ENCODE data around the gene SUMO2. TPM values are rescaled to one million over a fixed set of nuclear protein-coding genes. Genes with fewer than 3 reads are reported as not detected.

Gene SUMO2
- total and polyA plus RNA-seq, 9 of the 15 experiments (the other 6 are each of a cell fraction or from before 2014, with no cell fraction given): 157 to 733 (median 419) TPM

GRCh38 chr17:75183999-75184884 is 1.5 kb upstream of the SUMO2 start (continued):
- TF ChIP-seq E2F4 (CRISPR knock-in tag; IDR thresholded peaks at IDR 0.05; ENCODE audit: low read depth) (no peak), SRSF3 (IDR thresholded peaks at IDR 0.05; ENCODE audit: insufficient read depth, low read length) (no peak), ZZZ3 (IDR thresholded peaks at IDR 0.05) (no peak), ZBTB5 (IDR thresholded peaks at IDR 0.05) (0 out of 2 replicates have a peak, but pooled peaks have one; percentile 57), ZNF174 (CRISPR knock-in tag; IDR thresholded peaks at IDR 0.05) (no peak), CREBBP (IDR thresholded peaks at IDR 0.05; ENCODE audit: low read depth, low read length) (no peak), TRIM25 (IDR thresholded peaks at IDR 0.05; ENCODE audit: borderline replicate concordance) (no peak), ZNF232 (CRISPR knock-in tag; IDR thresholded peaks at IDR 0.05) (no peak), CTBP1 (IDR thresholded peaks at IDR 0.05; ENCODE audit: borderline replicate concordance) (no peak), NCOR1 (IDR thresholded peaks at IDR 0.05) (no peak), MED1 (CRISPR knock-in tag; IDR thresholded peaks at IDR 0.05; ENCODE audit: borderline replicate concordance) (no peak), PPARD (CRISPR knock-in tag; IDR thresholded peaks at IDR 0.05) (no peak), POLR2H (tag; IDR thresholded peaks at IDR 0.05; ENCODE audit: low read depth) (no peak), YY1 (IDR thresholded peaks at IDR 0.05; ENCODE audit: borderline replicate concordance in 1 of 3, control insufficient read depth in 1 of 3, extremely low read depth in 1 of 3, insufficient read depth in 3 of 3, insufficient read length in 1 of 3, insufficient replicate concordance in 2 of 3, low read depth in 1 of 3, low read length in 2 of 3) (peak in 1 of 3 experiments; percentile 12), TAF1 (IDR thresholded peaks at IDR 0.05; ENCODE audit: control insufficient read depth, extremely low read depth, insufficient read depth, low read length, severe bottlenecking) (no peak), SMARCA5 (IDR thresholded peaks at IDR 0.05) (peak; percentile 54; the same call in 1 of the 2 replicates), MLLT1 (IDR thresholded peaks at IDR 0.05) (0 out of 4 replicates have a peak, but pooled peaks of 1 of the 2 experiments have one; percentile 38)
- TF ChIP-seq, protein P1, sequence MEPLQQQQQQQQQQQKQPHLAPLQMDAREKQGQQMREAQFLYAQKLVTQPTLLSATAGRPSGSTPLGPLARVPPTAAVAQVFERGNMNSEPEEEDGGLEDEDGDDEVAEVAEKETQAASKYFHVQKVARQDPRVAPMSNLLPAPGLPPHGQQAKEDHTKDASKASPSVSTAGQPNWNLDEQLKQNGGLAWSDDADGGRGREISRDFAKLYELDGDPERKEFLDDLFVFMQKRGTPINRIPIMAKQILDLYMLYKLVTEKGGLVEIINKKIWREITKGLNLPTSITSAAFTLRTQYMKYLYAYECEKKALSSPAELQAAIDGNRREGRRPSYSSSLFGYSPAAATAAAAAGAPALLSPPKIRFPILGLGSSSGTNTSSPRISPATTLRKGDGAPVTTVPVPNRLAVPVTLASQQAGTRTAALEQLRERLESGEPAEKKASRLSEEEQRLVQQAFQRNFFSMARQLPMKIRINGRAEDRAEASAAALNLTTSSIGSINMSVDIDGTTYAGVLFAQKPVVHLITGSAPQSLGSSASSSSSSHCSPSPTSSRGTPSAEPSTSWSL (CRISPR knock-in tag; IDR thresholded peaks at IDR 0.05; ENCODE audit: borderline replicate concordance): no peak

All from K562 (cell line).